H1 (cell line): ENCODE data around the gene PDE4D. TPM values are rescaled to one million over a fixed set of nuclear protein-coding genes. Genes with fewer than 3 reads are reported as not detected.

Experiments
- EGR1 ChIP-seq: IDR thresholded peaks from 2 replicates; pipeline ENCODE4 v1.6.1; 2011; ENCODE audit warnings: low read depth, low read length, borderline replicate concordance
- KDM1A ChIP-seq: fragments of 200-600, 300-600 bp; sonication (generic); IDR thresholded peaks from 2 replicates; pipeline ENCODE4 v1.7.1; 2016; ENCODE audit warnings: mild to moderate bottlenecking, low read length, borderline replicate concordance
- polyA plus RNA-seq, 7 experiments: library from polyadenylated mRNA; depleted of rRNA in 3 of 7; stranded (reverse) in 5 of 7; unstranded in 2 of 7; fragments of >200 nt in 5 of 7; fragments of 200-250 nt in 2 of 7; gene quantifications; 1 replicate in 5 of 7; 2 replicates in 1 of 7; 4 replicates in 1 of 7; pipeline versions ENCODE4 v1.2.1 to v1.2.3, GENCODE V29; 2011 to 2013; ENCODE audit warnings: missing spikeins in 2 of 7, mixed read lengths in 2 of 7
- total RNA-seq: library from RNA; stranded (reverse); fragmentation: NEBNext Ultra II Directional; extraction: Animal tissue kit (Norgen Biotek cat#: 25700); gene quantifications from 2 replicates; pipeline ENCODE4 v1.2.1, GENCODE V29; 2021
- TF ChIP-seq, protein P1 (sequence below): IDR thresholded peaks from 2 replicates; pipeline ENCODE4 v1.6.1; 2011; ENCODE audit warnings: low read length, improper control_type of control experiment

The PDE4D gene
- total and polyA plus RNA-seq, 2 of the 8 experiments (the other 6 are each of a cell fraction or from before 2014, with no cell fraction given), result 2.3 to 3.7 TPM

DNA sequence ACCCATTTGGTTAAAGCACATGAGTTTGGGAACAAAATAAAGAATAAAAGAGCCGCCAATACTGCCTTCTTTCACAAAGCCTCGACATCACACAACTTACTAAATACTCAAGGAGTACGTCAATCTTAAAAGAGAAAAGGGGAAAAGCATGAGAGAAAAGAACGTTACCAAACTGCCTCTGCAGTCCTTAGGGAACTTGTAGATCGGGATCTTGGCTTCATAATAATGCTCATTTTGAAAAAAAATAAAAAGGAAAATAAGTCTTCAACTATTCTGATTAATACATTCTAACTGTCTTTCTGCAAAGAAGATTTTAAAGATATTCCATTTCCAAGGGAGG is 618.4 kb downstream of the PDE4D start (continued):
- TF ChIP-seq, protein P1, sequence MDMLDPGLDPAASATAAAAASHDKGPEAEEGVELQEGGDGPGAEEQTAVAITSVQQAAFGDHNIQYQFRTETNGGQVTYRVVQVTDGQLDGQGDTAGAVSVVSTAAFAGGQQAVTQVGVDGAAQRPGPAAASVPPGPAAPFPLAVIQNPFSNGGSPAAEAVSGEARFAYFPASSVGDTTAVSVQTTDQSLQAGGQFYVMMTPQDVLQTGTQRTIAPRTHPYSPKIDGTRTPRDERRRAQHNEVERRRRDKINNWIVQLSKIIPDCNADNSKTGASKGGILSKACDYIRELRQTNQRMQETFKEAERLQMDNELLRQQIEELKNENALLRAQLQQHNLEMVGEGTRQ, result no peak
- TF ChIP-seq KDM1A (no peak), EGR1 (no peak)
